ENCODE measurements around the gene RPS27. TPM values are rescaled to one million over a fixed set of nuclear protein-coding genes. Genes with fewer than 3 reads are reported as not detected.
"Not testable (repeated sequence)": the region's sequence is repeated elsewhere in the genome, so short reads cannot be mapped to it uniquely, and the experiment has no call there.

RPS27 gene
- total RNA-seq, 1 donor from 2014 or later = 1,771 TPM

DNA sequence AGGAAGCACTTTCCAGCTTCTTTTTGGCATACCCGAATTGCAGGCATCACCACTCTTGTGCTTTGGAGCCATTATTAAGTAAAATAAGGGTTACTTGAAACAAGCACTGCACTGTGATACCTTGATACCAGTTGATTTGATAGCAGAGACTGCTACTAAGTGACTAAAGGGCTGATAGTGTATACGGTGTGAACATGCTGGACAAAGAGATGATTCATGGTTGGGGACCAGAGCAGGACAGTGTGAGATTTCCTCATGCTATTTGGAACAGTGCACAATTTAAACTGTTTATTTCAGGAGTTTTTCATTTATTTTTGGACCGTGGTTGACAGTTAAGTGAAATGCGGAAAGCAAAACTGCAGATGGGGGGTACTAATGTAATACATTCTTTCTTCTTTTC, 9.9 kb downstream of the RPS27 start:
- TF ChIP-seq CTCF (IDR thresholded peaks at IDR 0.05) (no peak), POLR2A (IDR thresholded peaks at IDR 0.05) (no peak), POLR2AphosphoS5 (IDR thresholded peaks at IDR 0.05; ENCODE audit: insufficient read depth in 1 of 2, low read depth in 1 of 2) (no peak)
- Histone ChIP-seq H3K4me3 (no peak overlapping the region), H3K4me1 (no peaks in the 10 kb centered on the region), H3K27ac (no peak overlapping the region), H3K9me3 (no peaks in the 10 kb centered on the region), H3K36me3 (peaks cover 0 to 2% of the 10 kb centered on the region in 2 donors), H3K27me3 (no peaks in the 10 kb centered on the region)
- no peak for DNase-seq (ENCODE audit: extremely low spot score in 2 of 2)
- intact Hi-C loops (cut with DNase I) = no loop called here

DNA sequence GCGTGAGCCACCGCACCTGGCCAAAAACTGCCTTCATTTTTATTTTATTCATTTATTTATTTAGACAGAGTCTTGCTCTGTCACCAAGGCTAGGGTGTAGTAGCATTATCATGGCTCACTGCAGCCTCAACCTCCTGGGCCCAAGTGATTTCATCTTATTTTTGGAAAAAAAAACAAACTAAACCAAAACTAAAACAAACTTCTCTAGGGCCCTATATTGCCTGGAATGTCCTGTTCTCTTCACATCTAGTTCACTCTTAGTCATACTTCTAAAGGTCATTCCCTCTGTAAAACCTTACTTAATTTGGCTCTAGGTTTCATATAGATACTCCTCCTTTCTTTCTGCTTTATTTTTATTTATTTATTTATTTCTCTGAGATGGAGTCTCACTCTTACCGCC, 15.6 kb downstream of the RPS27 start:
- Histone ChIP-seq H3K9me3 (no peaks in the 10 kb centered on the region), H3K36me3 (no peaks in the 10 kb centered on the region), H3K4me3 (no peak overlapping the region), H3K4me1 (no peaks in the 10 kb centered on the region), H3K27me3 (no peaks in the 10 kb centered on the region), H3K27ac (no peak overlapping the region)
- intact Hi-C loops (cut with DNase I) = no loop called here
- TF ChIP-seq CTCF (IDR thresholded peaks at IDR 0.05) (no peak), POLR2AphosphoS5 (IDR thresholded peaks at IDR 0.05; ENCODE audit: insufficient read depth in 1 of 2, low read depth in 1 of 2) (no peak), POLR2A (IDR thresholded peaks at IDR 0.05) (no peak)
- no peak for DNase-seq (ENCODE audit: extremely low spot score in 2 of 2)

GRCh38 chr1:154012129-154012528, 21.6 kb downstream of the RPS27 start:
- H3K4me1 ChIP-seq = no peaks in the 10 kb centered on the region
- H3K27ac ChIP-seq = no peak overlapping the region
- H3K27me3 ChIP-seq = no peaks in the 10 kb centered on the region
- H3K9me3 ChIP-seq = no peaks in the 10 kb centered on the region
- H3K4me3 ChIP-seq = no peak overlapping the region
- no peak for TF ChIP-seq POLR2AphosphoS5 (IDR thresholded peaks at IDR 0.05; ENCODE audit: insufficient read depth in 1 of 2, low read depth in 1 of 2)
- TF ChIP-seq POLR2A (IDR thresholded peaks at IDR 0.05) = no peak
- TF ChIP-seq CTCF (IDR thresholded peaks at IDR 0.05) = no peak
- H3K36me3 ChIP-seq = no peaks in the 10 kb centered on the region
- no peak for DNase-seq (ENCODE audit: extremely low spot score in 2 of 2)
- intact Hi-C loops (cut with DNase I) = no loop called here

GRCh38 chr1:154012543-154012942, 22.0 kb downstream of the RPS27 start:
- H3K36me3 ChIP-seq; H3K4me1 ChIP-seq; DNase-seq (ENCODE audit: extremely low spot score in 2 of 2); H3K27me3 ChIP-seq; H3K27ac ChIP-seq; H3K9me3 ChIP-seq; H3K4me3 ChIP-seq; intact Hi-C loops (cut with DNase I): not testable (repeated sequence)

- H3K27ac ChIP-seq = no peak overlapping the region
- TF ChIP-seq POLR2AphosphoS5 (IDR thresholded peaks at IDR 0.05; ENCODE audit: insufficient read depth in 1 of 2, low read depth in 1 of 2) (no peak), CTCF (IDR thresholded peaks at IDR 0.05) (no peak), POLR2A (IDR thresholded peaks at IDR 0.05) (no peak)
- H3K9me3 ChIP-seq = no peaks in the 10 kb centered on the region
- H3K36me3 ChIP-seq = no peaks in the 10 kb centered on the region
- intact Hi-C loops (cut with DNase I) = no loop called here
- H3K4me3 ChIP-seq = no peak overlapping the region
- no peak for DNase-seq (ENCODE audit: extremely low spot score in 2 of 2)
- no peaks in the 10 kb centered on the region for H3K27me3 ChIP-seq
- H3K4me1 ChIP-seq = no peaks in the 10 kb centered on the region
These were observed 23.8 kb downstream of the RPS27 start for GRCh38 chr1:154014154-154014907.

Measured in vagina (tissue), 2 donors.